Activated naive CD8-positive, alpha-beta T cell treated with anti-CD3 and anti-CD28 coated beads, Interleukin-2, amount 50 U/mL, for 24 hours (primary cell): ENCODE results near the gene MAP2K1.
"Not testable (repeated sequence)": the region's sequence is repeated elsewhere in the genome, so short reads cannot be mapped to it uniquely, and the experiment has no call there.

Experiments used
- ATAC-seq: fragments of 150-1000 bp; cut with Tn5 transposase; one replicate; pipeline ENCODE4 v1.10.0; 2021
- DNase-seq: peaks from one replicate; pipeline ENCODE4 v3.0.0; 2021
- H3K27ac Mint-ChIP-seq: one replicate; pipeline ENCODE4 v1.8.0; 2021; ENCODE audit warnings: mild to moderate bottlenecking, mixed read lengths
- H3K27me3 Mint-ChIP-seq: one replicate; pipeline ENCODE4 v1.8.0; 2021; ENCODE audit warnings: mixed read lengths
- H3K36me3 Mint-ChIP-seq: one replicate; pipeline ENCODE4 v1.8.0; 2021; ENCODE audit warnings: low read depth, mixed read lengths
- H3K4me1 Mint-ChIP-seq: one replicate; pipeline ENCODE4 v1.8.0; 2021; ENCODE audit warnings: mixed read lengths
- H3K4me3 Mint-ChIP-seq: one replicate; pipeline ENCODE4 v1.8.0; 2021; ENCODE audit warnings: mild to moderate bottlenecking, moderate library complexity, mixed read lengths
- H3K9me3 Mint-ChIP-seq: one replicate; pipeline ENCODE4 v1.8.0; 2021; ENCODE audit warnings: mixed read lengths

Gene MAP2K1

GRCh38 chr15:66424963-66425612 is 38.4 kb downstream of the MAP2K1 start:
- Mint-ChIP-seq H3K27ac (no peak overlapping the region), H3K4me1 (peaks cover 47% of the 10 kb centered on the region), H3K36me3 (peaks cover 20% of the 10 kb centered on the region), H3K27me3 (no peaks in the 10 kb centered on the region), H3K4me3 (no peak overlapping the region), H3K9me3 (no peaks in the 10 kb centered on the region)
- no peak for DNase-seq
- ATAC-seq = no peak

DNA sequence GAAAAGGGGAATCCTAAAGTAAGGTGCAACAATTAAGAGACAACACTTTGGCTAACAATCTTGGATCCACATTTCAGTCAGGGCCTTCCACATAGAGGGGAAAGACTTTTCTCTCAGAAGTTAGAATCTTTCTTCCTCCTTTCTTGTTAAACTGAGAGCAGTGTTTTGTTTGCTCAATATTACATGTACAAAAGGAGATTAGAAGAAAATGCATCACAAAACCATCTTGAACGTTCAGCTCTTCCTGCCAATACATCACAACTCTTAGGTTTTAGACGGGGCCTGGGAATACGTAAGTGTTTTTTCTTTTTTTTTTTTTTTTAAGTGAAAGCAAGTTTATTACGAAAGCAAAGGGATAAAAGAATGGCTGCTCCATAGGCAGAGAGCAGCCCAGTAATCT is 39.1 kb downstream of the MAP2K1 start:
- Mint-ChIP-seq H3K4me3 (no peak overlapping the region), H3K27ac (no peak overlapping the region), H3K9me3 (no peaks in the 10 kb centered on the region), H3K4me1 (peaks cover 53% of the 10 kb centered on the region), H3K36me3 (peaks cover 20% of the 10 kb centered on the region), H3K27me3 (no peaks in the 10 kb centered on the region)
- no peak for ATAC-seq
- no peak for DNase-seq

DNA sequence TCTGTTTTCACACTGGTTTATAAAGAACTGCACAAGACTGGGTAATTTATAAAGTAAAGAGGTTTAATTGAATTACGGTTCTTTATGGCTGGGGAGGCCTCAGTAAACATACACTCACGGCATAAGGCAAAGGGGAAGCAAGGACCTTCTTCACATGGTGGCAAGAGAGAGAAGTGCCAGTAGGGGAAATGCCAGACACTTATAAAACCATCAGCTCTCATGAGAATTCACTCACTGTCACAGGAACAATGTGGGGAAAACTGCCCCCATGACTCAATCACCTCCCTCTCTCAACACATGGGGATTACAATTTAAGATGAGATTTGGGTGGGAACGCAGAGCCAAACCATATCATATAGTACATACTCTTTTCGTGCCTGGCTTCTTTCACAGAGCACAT is 42.4 kb downstream of the MAP2K1 start:
- peaks cover 16% of the 10 kb centered on the region for H3K36me3 Mint-ChIP-seq
- H3K27ac Mint-ChIP-seq = peak overlapping the region; percentile 17
- H3K4me1 Mint-ChIP-seq = peaks cover 66% of the 10 kb centered on the region
- H3K4me3 Mint-ChIP-seq = no peak overlapping the region
- H3K27me3 Mint-ChIP-seq = no peaks in the 10 kb centered on the region
- H3K9me3 Mint-ChIP-seq = no peaks in the 10 kb centered on the region
- no peak for DNase-seq
- no peak for ATAC-seq

- no peak overlapping the region for H3K4me3 Mint-ChIP-seq
- no peaks in the 10 kb centered on the region for H3K27me3 Mint-ChIP-seq
- H3K4me1 Mint-ChIP-seq = peaks cover 61% of the 10 kb centered on the region
- H3K36me3 Mint-ChIP-seq = peaks cover 16% of the 10 kb centered on the region
- no peak for ATAC-seq
- no peak overlapping the region for H3K27ac Mint-ChIP-seq
- H3K9me3 Mint-ChIP-seq = no peaks in the 10 kb centered on the region
- DNase-seq = no peak
Observed at GRCh38 chr15:66429546-66429945, 42.8 kb downstream of the MAP2K1 start.

- Mint-ChIP-seq H3K36me3 (peaks cover 20% of the 10 kb centered on the region), H3K27ac (no peak overlapping the region), H3K4me3 (no peak overlapping the region), H3K9me3 (no peaks in the 10 kb centered on the region), H3K27me3 (no peaks in the 10 kb centered on the region), H3K4me1 (peaks cover 50% of the 10 kb centered on the region)
- DNase-seq (no peak), ATAC-seq (no peak)
Observed at GRCh38 chr15:66430627-66431255, 44.0 kb downstream of the MAP2K1 start.

DNA sequence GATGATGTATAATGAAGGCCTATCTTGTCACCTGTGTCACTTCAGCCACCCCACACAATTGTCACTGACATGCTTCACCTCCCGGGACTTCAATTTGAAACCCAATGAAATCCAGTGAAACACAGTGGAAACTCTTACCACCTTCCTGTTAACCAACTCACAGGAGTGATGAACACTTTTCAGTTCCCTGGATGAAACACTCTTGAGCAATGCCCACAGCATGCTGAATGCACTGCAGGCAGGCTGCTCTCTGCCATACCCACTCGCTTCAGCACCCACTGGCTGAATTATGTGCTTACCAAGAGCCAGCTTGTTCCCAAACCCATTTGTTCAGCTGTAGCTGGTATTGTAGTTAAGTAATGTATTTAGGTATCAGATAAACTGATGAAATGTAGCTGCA is 47.0 kb downstream of the MAP2K1 start:
- Mint-ChIP-seq H3K4me1 (peaks cover 39% of the 10 kb centered on the region), H3K27ac (no peak overlapping the region), H3K27me3 (no peaks in the 10 kb centered on the region), H3K36me3 (peaks cover 42% of the 10 kb centered on the region), H3K4me3 (no peak overlapping the region), H3K9me3 (no peaks in the 10 kb centered on the region)
- ATAC-seq (peak; percentile 65), DNase-seq (no peak)

GRCh38 chr15:66440501-66440900 is 53.8 kb downstream of the MAP2K1 start:
- Mint-ChIP-seq H3K4me1 (no peaks in the 10 kb centered on the region), H3K27ac (no peak overlapping the region), H3K4me3 (no peak overlapping the region), H3K36me3 (peaks cover 67% of the 10 kb centered on the region), H3K9me3 (no peaks in the 10 kb centered on the region), H3K27me3 (no peaks in the 10 kb centered on the region)
- DNase-seq = no peak
- no peak for ATAC-seq

- H3K27me3 Mint-ChIP-seq = no peaks in the 10 kb centered on the region
- H3K4me1 Mint-ChIP-seq = peaks cover 9% of the 10 kb centered on the region
- no peak overlapping the region for H3K4me3 Mint-ChIP-seq
- H3K9me3 Mint-ChIP-seq = peaks cover 5% of the 10 kb centered on the region
- ATAC-seq (no peak), DNase-seq (no peak)
- no peak overlapping the region for H3K27ac Mint-ChIP-seq
- peaks cover 36% of the 10 kb centered on the region for H3K36me3 Mint-ChIP-seq
Observed at GRCh38 chr15:66452420-66452819, 65.7 kb downstream of the MAP2K1 start.

GRCh38 chr15:66452971-66453580 is 66.4 kb downstream of the MAP2K1 start:
- H3K36me3 Mint-ChIP-seq = peaks cover 33% of the 10 kb centered on the region
- H3K27ac Mint-ChIP-seq = no peak overlapping the region
- peaks cover 3% of the 10 kb centered on the region for H3K9me3 Mint-ChIP-seq
- ATAC-seq = no peak
- no peaks in the 10 kb centered on the region for H3K27me3 Mint-ChIP-seq
- peaks cover 9% of the 10 kb centered on the region for H3K4me1 Mint-ChIP-seq
- DNase-seq = no peak
- H3K4me3 Mint-ChIP-seq = no peak overlapping the region

- DNase-seq = no peak
- H3K27me3 Mint-ChIP-seq = no peaks in the 10 kb centered on the region
- no peaks in the 10 kb centered on the region for H3K9me3 Mint-ChIP-seq
Observed at GRCh38 chr15:66454143-66454542, 67.4 kb downstream of the MAP2K1 start.

DNA sequence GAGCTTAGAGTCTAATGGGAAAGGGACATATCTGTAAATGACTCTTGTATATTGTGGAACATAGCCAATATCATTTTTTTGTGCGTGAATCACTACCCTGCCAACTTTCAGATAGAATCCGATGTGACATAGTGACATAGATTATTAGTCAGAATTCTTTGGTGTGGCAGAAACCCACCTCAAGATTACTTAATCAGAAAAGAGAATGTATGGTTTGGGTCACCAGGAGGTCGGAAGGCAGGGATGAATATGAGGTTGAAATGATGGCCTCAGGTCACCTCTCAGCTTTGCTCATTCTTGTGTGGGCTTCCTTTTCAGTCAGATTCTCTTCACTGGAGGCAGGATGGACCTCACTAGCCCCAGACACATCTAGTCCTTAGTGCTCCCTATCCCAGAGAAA is 69.5 kb downstream of the MAP2K1 start:
- no peak for DNase-seq
- H3K36me3 Mint-ChIP-seq = peaks cover 31% of the 10 kb centered on the region
- peaks cover 19% of the 10 kb centered on the region for H3K4me1 Mint-ChIP-seq
- H3K4me3 Mint-ChIP-seq = no peak overlapping the region
- H3K9me3 Mint-ChIP-seq = no peaks in the 10 kb centered on the region
- H3K27me3 Mint-ChIP-seq = no peaks in the 10 kb centered on the region
- H3K27ac Mint-ChIP-seq = no peak overlapping the region
- ATAC-seq = peak; percentile 66

More at GRCh38 chr15:66454143-66454542, 67.4 kb downstream of the MAP2K1 start:
- ATAC-seq = no peak
- Mint-ChIP-seq H3K36me3 (peaks cover 30% of the 10 kb centered on the region), H3K4me1 (peaks cover 12% of the 10 kb centered on the region), H3K4me3 (no peak overlapping the region), H3K27ac (no peak overlapping the region)

DNA sequence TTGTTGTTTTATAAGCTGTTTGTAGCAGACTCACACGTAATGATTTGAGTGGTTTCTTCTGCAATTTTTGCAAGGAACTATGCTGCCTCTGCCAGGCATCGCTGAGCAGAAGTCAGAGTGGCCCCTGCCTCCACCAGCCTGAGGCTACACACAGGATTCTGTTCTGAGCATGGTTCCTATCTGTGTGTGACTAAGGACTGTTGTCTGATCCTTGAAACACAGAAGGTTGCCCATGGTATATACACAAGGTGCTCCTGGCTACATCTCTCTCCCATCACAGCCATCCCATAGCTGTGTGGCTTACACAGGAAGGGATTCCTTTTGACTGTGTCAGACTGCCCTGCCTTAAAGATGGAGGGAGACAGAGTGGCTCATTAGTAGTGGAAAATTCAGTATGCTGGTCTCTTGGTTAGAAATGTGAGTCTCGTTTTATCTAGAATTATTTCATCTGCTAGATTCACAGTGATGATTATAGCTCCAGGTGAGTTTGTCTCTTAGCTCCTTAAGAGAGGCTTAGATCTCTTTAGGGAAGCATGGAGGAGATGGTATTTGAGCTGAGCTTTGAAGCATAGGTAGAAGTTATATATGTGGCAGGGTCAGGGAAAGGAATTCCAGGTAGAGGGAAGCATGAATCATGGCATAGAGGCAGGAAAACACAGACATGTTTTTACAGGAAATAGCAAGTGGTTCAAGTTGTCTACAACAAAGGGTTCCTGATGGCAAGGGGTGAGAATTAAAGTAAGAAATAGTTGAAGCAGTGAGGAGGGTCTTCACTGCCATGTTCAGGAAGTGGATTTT is 73.3 kb downstream of the MAP2K1 start:
- Mint-ChIP-seq H3K4me3 (no peak overlapping the region), H3K4me1 (peaks cover 17% of the 10 kb centered on the region), H3K27ac (peak overlapping the region; percentile 2), H3K27me3 (no peaks in the 10 kb centered on the region), H3K36me3 (peaks cover 30% of the 10 kb centered on the region), H3K9me3 (no peaks in the 10 kb centered on the region)
- DNase-seq (no peak), ATAC-seq (no peak)

GRCh38 chr15:66461294-66461693 is 74.6 kb downstream of the MAP2K1 start:
- H3K4me3 Mint-ChIP-seq, H3K9me3 Mint-ChIP-seq, ATAC-seq, H3K27me3 Mint-ChIP-seq, DNase-seq, H3K27ac Mint-ChIP-seq: not testable (repeated sequence)
- peaks cover 11% of the 10 kb centered on the region for H3K4me1 Mint-ChIP-seq
- peaks cover 34% of the 10 kb centered on the region for H3K36me3 Mint-ChIP-seq

GRCh38 chr15:66461917-66462316 is 75.2 kb downstream of the MAP2K1 start:
- DNase-seq (no peak), ATAC-seq (no peak)
- Mint-ChIP-seq H3K27me3 (no peaks in the 10 kb centered on the region), H3K27ac (no peak overlapping the region), H3K4me1 (peaks cover 10% of the 10 kb centered on the region), H3K36me3 (peaks cover 34% of the 10 kb centered on the region), H3K9me3 (no peaks in the 10 kb centered on the region), H3K4me3 (no peak overlapping the region)
